Measurements from ENCODE around the gene KCNQ1OT1.

The KCNQ1OT1 gene

DNA sequence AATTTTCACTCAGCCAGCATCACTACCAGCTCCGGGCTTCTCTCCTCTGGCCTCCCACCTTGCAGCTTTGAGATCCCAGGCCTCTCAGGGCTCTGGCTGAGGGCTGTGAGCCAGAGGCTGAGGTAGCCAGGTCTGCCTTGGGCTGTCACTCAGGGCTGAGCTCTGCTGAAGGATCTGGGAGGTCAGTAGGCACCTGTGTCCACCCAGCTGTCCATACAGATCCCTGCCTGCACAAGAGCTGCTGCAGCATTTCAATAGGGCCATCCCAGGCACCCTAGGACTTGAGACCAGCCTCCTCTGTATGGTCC, 12.6 kb downstream of the KCNQ1OT1 start:
- DNase-seq (ENCODE audit: insufficient read length, low spot score) (no peak), FAIRE-seq (no peak)
- no peak for TF ChIP-seq POLR2A (IDR thresholded peaks at IDR 0.05; ENCODE audit: low read depth, low read length)

DNA sequence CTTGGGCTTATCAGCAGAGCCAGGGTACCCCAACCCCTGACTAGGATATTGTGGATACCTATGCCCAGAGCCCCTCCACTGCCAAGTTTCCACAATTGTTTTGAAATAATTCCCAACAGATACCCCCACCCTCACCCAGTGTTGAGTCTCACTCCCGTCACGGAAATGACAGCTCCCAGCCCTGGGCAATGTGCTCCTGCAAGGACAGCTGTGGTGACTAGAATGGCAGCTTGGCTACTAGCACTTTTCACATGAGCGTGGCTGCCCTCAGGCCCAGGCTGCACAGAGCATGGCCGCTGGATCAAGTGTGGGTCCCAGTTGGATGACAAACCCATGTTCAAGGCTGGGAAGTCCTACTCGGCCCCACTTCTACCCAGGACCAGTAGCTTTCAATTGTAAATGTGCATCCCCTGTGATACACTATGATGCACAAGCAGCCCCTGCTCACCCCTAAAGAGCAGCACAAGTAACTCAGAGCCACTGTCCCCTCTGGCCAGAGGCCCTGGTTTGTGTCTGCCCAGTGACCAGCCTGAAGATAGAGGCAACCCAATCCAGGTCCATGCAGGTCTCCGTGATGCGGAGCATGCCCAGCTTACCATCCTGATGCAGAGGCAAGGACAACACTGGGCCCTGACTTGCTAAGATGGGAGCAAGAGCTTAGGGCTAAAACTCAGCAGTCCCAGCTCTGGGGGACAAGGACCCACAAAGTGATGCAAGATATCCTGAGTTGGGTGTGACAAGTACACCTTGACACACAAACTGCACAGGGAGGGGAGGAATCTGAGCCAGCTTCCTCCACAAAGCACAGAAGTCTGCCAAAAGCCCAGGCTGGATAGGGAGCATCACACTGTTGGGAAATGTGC, 13.2 kb downstream of the KCNQ1OT1 start:
- FAIRE-seq (no peak), DNase-seq (ENCODE audit: insufficient read length, low spot score) (no peak)
- TF ChIP-seq POLR2A (IDR thresholded peaks at IDR 0.05; ENCODE audit: low read depth, low read length): no peak

DNA sequence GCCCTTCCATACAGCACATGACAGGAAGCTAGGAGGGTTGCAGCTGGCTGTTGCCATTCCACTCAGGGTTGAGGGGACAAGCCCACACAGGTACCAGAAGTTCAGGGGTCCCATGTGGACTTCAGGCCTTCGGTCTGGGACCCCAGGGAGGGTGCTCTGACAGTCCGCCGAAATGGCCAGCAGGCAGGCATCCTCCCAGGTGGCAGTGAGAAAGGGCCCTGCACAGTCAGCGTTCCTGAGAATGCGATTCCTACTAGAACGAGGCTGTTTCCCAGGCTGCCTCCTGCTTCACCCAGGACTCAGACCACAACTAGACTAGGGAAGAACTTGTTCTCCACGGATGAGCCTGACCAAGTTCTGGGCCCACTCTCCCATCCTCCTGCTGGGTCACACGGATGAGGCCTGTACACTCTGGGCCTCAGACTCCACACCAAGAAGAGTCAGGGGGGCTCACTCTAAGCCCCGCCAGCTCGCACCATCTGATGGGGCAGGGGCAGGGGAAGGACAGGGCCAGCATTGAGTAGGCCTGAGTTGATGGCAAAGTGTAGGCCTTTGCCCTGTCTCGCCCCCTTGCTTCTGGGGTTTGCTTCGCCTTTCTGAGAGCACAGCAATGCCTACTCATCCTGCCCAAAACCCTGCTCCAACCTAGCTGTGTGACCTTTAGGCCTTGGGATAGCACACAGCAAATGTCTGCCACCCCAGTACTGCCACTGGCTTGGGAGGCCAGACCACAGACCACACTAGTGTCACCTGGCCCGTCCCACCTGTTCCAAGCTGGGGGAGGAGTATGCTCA, 14.0 kb downstream of the KCNQ1OT1 start:
- FAIRE-seq (no peak), DNase-seq (ENCODE audit: insufficient read length, low spot score) (no peak)
- no peak for TF ChIP-seq POLR2A (IDR thresholded peaks at IDR 0.05; ENCODE audit: low read depth, low read length)

DNA sequence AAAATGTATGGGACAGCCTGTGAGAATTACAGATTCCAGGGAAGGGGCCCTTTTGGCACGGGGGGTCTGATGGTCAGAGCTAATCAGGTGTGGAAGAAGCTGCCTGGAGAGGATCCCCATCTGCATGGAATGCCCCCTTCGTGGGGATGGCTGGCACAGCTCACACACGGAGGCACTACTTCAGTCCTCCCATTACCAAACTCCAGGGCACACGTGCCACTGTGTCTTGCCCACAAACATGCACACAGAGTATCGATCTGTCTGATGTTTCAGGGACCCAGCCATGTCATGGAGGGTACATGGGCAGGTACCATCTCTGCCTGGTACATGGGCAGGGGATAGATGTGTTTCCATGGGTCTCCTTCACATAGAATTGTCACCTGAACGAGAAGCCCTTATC, 14.7 kb downstream of the KCNQ1OT1 start:
- DNase-seq (ENCODE audit: insufficient read length, low spot score) (no peak), FAIRE-seq (no peak)
- no peak for TF ChIP-seq POLR2A (IDR thresholded peaks at IDR 0.05; ENCODE audit: low read depth, low read length)

DNA sequence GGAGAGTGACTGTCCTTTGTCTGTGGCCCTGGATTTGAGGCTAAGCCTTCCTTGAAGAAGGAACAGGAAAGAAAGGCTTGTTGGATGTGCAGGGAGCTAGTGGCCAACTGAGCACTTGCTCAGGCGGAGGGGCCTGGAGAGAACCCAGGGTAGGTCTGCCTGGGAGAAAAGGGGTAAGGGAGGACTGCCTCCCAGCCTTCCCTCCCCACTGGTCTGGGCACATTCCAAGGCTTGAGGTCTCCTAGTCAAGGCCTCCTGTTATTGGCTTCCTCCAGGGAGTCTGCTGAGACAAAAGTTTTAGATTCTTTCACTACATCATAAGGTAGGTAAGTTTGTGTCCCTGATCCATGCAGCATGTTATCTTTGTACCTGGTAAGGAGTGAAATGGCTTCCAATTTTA, 15.2 kb downstream of the KCNQ1OT1 start:
- no peak for TF ChIP-seq POLR2A (IDR thresholded peaks at IDR 0.05; ENCODE audit: low read depth, low read length)
- FAIRE-seq (no peak), DNase-seq (ENCODE audit: insufficient read length, low spot score) (no peak)

DNA sequence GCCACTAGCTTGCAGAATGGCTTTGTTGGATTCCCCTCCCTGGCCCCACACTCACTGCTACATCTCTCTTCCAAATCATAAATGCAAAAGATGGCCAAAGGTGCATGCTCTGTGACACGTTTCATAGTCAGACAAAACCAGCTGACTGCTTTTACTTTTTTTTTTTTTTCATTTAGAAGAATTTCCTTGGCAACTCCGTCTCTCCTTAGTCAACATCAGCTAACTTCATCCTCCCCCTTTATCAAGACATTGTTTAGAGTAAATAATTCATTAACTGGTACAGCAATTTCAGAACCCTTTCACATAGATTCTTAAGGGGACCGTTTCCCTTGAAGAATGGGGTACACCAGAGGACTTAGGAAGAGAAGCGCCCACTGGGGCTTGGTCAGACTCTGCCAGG, 16.0 kb downstream of the KCNQ1OT1 start:
- no peak for TF ChIP-seq POLR2A (IDR thresholded peaks at IDR 0.05; ENCODE audit: low read depth, low read length)

DNA sequence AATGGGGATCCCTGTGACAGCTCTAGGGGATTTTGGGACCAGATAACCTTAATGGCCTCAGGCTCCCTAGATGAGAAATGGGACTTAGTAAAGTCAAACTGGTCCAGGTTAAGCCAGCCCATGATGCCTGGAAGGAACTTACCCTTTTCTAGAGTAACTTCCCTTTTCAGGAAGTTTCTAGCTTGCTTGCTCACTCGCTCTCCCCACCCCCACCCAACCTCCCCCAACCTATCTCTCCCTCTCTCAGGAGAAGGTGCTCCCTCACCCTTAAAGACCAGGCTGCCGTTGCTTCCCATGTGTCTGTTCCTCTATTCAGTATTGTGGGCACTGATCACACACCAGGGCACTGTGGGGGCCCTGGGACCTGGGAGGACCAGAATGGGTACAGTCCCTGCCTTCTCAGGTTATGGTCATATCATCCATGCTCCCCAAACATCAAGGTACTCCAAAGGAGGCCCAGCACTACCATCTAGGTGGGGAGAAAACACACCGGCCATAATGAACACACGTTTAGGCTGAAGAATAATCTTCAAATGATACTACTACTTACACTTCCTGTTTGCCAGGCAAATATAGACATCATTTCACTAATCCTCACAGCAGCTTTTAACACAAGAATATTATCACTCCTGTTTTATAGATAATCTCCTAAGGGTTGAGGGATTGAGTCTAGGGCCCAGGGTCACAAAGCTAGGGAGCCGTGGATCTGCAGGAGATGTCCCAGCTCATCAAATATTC, 18.2 kb downstream of the KCNQ1OT1 start:
- no peak for DNase-seq (ENCODE audit: insufficient read length, low spot score)
- no peak for FAIRE-seq

More for the DNA sequence above, 16.0 kb downstream of the KCNQ1OT1 start:
- FAIRE-seq (no peak), DNase-seq (ENCODE audit: insufficient read length, low spot score) (no peak)

DNA sequence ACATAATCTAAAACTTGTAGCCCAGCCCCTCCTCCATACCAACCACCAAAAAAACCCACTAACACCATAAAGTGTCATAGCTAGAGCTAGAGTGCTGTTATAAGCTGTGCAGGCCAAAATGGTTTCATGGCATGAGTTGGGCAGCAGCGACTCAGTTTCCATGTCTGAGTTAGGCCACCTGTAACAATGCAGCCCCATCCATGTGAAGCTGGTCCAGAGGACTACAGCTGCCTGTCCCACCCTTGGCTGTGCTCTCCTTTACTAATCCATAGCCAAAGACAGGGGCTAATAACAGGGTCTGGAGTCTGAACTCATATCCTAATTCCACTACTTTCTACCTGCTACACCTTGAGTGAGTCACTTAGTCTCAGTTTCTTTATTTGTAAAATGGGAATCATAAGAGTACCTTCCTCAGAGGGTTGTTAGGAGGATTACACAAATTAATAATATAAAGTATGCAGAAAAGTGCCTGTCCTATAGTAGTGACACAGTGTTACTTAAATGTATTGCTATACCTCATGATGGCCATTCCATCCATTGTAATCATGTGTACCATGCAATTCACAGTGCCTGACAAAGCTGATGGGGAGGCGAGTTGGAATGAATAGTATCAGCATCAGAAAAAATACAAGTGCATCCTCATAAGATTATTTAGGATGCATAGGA, 20.6 kb downstream of the KCNQ1OT1 start:
- TF ChIP-seq POLR2A (IDR thresholded peaks at IDR 0.05; ENCODE audit: low read depth, low read length): no peak
- no peak for DNase-seq (ENCODE audit: insufficient read length, low spot score)
- no peak for FAIRE-seq

More for the DNA sequence above, 18.2 kb downstream of the KCNQ1OT1 start:
- TF ChIP-seq POLR2A (IDR thresholded peaks at IDR 0.05; ENCODE audit: low read depth, low read length): no peak

DNA sequence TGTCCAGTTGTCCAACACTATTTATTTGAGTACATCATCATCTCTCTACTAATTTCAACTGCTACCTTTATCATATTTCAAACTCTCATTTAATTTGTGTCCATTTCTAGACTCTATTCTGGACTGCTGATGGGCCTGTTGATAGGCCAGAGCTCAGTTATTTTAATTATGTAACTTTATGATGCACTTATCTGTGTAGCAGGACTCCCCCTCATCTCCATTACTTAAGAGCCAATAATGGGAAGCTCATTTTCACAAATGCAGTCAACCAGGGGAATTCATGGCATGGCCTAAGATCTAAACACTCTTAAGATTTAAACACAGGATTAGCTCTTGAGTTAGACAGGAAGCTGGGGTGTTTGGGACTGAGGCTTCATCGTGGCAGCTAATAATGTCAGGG, 21.4 kb downstream of the KCNQ1OT1 start:
- DNase-seq (ENCODE audit: insufficient read length, low spot score) (no peak), FAIRE-seq (no peak)
- TF ChIP-seq POLR2A (IDR thresholded peaks at IDR 0.05; ENCODE audit: low read depth, low read length): no peak

DNA sequence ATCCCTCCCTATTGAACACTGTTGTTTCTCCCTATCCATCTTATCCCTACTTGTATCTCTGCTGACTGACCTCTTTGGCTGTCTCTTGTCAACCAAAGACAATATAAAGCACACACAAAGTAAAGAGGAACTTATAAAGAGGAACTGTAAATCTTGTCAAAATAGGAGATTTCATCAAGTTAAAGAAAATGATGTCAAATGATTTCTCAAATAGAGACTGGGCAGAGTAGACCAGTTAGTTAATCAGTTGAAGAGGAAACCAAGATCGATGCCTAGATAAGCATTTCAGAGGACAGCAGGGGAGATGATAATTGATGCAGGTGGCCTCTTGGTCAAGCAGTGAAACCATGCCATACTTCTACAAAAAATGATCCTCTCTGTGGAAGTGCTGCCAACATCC, 22.7 kb downstream of the KCNQ1OT1 start:
- no peak for TF ChIP-seq POLR2A (IDR thresholded peaks at IDR 0.05; ENCODE audit: low read depth, low read length)
- DNase-seq (ENCODE audit: insufficient read length, low spot score) (no peak), FAIRE-seq (no peak)

DNA sequence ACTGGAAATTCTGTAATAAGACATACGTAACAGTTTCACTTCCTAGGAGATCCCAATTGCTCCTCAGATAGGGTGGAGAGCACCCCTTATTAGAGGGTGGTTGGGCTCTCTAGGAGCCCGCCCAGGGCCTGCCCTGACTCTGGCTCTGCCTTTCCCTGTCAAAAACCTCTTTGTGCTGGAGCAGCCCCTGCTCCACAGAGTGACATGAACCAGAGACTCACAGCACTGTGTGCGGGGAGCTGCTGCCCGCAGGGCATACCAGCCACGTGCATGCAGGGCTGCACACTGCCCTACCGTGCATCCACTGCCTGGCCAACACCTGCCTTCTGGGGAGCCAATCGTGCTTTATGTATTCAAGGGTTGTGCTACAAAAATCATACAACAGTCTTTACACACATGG, 24.3 kb downstream of the KCNQ1OT1 start:
- DNase-seq (ENCODE audit: insufficient read length, low spot score) (no peak), FAIRE-seq (no peak)
- TF ChIP-seq POLR2A (IDR thresholded peaks at IDR 0.05; ENCODE audit: low read depth, low read length): no peak

DNA sequence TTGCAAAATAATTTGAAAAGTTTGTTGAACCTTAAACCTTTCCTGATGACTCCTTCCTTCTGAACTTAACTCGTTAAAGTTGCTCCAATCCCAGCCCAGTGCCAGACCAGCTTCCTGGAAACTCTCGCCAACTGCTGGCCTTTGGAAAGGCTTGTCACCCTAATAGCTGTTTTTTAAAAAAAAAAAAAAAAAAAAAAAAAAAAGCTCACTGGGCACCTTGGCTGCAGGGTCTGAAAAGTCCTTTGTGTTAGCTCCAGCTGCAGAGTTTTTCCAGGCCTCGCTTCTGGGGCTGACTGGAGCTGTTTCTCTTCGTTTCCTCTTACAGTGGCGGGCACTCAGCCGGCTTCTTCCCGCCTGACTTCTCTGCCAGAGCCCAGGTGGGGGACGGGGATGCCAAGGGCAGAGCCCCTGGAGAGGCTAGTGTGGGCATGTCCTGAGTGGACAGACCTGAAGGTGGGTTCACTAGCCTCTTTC, 25.1 kb downstream of the KCNQ1OT1 start:
- TF ChIP-seq POLR2A (IDR thresholded peaks at IDR 0.05; ENCODE audit: low read depth, low read length): no peak
- FAIRE-seq (no peak), DNase-seq (ENCODE audit: insufficient read length, low spot score) (no peak)

DNA sequence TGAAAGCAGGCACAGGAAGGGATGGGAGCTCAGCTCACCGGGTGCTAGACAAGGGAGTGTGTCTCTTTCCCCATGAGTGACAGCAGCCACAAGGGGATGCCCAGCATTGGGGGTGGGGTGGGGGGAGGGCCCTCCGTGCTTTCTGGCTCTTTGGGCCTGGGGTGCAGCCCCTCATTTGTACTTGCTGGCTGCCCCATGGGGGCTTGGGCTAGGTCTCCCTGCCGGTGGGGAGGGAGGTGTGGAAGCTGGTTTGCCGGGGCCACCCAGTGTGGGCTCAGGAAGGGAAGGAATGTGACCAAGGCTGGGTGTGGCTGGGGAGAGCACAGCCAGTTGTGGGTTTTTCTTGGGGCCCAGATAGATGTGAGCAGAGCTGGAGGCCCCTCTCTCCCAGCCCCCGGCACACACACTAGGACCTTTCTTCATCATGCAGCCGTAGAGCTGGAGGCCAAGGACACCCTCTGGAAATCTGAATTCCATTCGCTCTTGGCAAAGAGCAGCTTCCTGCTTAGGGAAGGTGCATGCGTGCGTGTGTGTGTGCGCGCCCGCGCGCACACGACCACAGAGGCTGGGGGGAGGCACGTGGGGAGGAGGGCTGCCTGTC, 25.8 kb downstream of the KCNQ1OT1 start:
- no peak for TF ChIP-seq POLR2A (IDR thresholded peaks at IDR 0.05; ENCODE audit: low read depth, low read length)
- no peak for DNase-seq (ENCODE audit: insufficient read length, low spot score)
- FAIRE-seq: no peak

All from H54 (cell line).